CD4-positive, alpha-beta T cell treated with Interleukin-4 for 1 hour (primary cell): Measurements from ENCODE around the gene IL6ST.
"Not testable (repeated sequence)": the region's sequence is repeated elsewhere in the genome, so short reads cannot be mapped to it uniquely, and the experiment has no call there.

ENCODE experiments used
- DNase-seq, 2 donors: peaks; one replicate each; pipeline ENCODE4 v3.0.0-alpha.2; 2020 to 2022

IL6ST gene

DNA sequence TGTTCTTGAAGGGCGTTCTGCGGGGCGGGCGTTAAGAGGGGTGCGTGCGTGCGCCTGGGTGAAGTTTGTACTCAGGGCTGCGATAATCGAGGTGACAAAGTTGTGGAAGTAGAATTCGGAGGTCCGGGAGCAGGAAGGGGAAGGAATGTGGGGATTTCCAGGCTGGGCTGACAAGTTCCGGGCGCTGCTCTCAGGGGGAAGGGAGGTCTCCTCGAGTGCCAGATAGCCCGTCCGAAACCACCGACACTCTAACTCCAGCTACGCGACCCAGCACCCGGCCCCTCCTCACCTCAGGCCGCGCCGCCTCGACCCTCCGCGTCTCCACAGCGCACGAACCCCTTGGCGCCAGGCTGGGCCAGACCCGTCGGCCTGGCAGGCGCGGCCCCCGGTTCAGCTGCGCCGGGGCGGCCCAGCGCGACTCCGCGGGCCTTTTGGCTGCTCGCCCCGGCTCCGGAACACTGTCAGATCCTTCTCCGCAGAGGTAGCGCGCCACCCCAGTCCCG lies at the start of gene IL6ST:
Gene IL6ST (minus strand): TSS at position 469 of the 503 bp plus-strand sequence. CDS start 18,685 bp downstream, outside the sequence.
- DNase-seq = peak; percentile 50 to 62

DNA sequence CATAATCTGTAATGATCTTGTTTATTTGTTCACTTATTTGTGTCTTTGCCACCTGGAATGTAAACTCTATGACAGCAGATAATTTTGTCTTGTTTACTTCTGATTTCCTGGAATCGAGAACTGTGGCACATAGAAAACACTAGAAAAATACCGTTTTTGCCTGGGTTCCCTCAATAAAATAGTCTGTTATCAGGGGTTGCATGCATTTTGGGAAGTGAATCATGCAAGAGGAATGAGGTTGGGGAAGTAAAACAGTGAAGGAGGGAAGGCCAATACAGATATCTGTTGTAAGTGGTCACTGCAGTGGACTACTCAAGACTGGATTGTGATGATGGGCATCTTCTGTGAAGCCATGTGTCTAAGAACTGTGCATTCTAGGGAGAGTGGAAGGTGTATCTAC lies 45.2 kb upstream of the IL6ST start:
- no peak for DNase-seq

DNA sequence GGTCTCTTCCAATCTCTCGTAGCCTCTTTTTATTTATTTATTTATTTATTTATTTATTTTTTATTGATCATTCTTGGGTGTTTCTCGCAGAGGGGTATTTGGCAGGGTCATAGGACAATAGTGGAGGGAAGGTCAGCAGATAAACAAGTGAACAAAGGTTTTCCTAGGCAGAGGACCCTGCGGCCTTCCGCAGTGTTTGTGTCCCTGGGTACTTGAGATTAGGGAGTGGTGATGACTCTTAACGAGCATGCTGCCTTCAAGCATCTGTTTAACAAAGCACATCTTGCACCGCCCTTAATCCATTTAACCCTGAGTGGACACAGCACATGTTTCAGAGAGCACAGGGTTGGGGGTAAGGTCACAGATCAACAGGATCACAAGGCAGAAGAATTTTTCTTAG lies 43.4 kb upstream of the IL6ST start:
- not testable (repeated sequence) for DNase-seq

DNA sequence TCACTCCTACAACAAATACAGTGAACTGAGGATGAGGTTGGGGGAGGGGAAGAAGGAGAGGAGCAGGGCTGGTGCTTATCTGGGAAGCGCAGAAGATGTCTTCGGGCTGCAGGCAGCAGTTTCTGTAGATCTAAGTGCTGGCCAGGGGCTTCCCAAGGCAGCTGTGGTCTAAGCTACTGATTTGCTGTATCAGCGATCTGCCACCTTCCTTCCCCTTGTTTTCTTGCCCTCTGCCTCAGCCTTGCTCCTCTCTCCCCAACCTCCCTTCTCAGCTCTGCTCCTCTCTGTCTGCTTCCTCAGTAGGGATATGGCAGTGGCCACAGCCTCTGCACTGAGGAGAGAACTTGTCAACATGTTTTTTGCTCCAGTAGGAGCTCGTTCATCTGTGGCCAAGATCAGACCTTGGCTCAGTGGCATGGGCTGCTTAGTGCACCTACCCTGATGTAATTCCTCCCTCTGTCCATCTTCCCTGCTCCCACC lies 42.8 kb upstream of the IL6ST start:
- DNase-seq = no peak

DNA sequence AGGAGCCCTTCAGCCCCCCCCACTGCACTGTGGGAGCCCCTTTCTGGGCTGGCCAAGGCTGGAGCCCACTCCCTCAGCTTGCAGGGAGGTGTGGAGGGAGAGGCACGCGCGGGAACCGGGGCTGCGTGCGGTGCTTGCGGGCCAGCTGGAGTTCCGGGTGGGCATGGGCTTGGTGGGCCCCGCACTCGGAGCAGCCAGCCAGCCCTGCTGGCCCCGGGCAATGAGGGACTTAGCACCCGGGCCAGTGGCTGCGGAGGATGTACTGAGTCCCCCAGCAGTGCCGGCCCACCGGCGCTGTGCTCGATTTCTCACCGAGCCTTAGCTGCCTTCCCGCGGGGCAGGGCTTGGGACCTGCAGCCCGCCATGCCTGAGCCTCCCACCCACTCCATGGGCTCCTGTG lies 40.6 kb upstream of the IL6ST start:
- not testable (repeated sequence) for DNase-seq

DNA sequence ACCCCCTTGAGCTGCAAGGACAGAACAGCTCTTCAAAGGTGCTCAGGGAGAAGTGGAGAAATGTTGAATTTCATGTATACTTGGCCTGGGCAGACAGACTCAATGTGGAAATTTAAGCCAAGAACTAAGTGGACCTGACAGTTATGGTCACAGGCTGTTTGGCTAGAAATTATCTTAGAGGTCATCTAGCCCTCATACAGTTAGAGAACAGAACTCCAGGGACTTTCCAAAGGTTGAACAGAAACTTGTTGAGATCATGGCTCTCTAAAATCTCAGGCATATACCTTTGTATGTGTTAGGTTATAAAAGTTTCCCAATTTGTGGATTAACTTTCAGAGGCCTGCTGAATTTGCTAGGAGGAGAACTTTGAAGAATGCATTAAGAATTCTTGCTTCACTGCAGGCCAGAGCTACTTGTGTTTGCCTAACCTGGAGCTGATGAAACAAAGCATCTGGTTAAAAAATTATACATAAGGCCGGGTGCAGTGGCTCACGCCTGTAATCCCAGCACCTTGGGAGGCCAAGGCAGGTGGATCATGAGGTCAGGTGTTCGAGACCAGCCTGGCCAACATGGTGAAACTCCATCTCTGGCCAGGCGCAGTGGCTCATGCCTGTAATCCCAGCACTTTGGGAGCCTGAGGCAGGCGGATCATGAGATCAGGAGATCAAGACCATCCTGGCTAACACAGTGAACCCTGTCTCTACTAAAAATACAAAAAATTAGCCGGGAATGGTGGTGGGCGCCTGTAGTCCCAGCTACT lies 35.3 kb upstream of the IL6ST start:
- DNase-seq = not testable (repeated sequence)

DNA sequence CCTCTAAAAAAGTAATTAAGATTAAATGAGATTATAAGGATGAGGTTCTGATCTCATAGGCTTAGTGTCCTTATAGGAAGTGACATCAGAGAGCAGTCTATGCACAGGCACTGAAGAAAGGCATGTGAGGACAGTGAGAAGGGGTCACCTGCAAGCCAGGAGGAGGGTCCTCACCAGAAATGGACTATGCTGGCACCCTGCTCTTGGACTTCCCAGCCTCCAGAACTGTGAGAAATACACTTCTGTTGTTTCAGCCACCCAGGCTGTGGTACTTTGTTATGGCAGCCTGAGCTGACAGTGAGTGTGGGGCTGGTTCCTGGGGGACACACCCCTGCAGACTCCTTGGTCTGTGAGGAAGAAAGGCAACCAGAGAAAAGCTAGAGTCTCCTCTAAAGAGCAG lies 34.7 kb upstream of the IL6ST start:
- DNase-seq = no peak

DNA sequence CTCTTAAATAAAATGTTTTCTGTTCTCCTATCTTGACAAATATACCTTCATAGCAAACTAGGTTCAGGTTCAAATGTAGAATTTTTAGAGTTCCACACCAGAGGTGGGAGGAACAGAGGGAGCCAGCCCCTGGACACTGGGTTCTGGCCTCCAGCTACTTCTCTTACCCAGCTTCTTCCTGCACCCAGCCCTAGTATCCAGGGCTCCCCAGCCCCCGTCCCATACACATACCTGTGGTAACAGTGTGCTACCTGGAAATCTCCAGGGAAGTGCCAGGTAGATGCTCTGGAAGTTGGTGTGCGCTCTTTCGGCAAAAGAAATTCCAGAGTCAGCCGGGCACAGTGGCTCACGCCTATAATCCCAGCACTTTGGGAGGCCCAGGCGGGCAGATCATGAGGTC lies 33.9 kb upstream of the IL6ST start:
- DNase-seq = no peak

DNA sequence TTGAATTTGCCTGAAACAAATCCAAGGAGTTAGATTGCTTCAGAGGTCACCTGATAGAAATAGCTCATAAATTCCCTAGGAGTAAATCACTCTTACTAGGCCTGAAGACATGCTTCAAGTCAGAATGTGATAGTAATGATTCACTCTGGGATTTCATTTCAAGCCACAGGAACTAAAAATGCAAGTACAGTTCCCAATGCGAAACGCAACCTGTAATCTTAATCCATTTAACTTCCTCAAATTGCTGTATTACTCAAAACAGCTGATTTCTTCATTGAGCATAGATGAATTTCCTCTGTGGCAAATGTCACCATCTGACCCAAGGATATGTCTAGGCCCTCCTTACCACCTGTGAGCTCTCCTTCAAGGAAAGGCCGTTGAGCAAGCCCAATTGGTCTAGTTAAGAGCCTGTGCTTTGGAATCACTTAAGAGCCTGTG lies 32.1 kb upstream of the IL6ST start:
- DNase-seq = no peak

DNA sequence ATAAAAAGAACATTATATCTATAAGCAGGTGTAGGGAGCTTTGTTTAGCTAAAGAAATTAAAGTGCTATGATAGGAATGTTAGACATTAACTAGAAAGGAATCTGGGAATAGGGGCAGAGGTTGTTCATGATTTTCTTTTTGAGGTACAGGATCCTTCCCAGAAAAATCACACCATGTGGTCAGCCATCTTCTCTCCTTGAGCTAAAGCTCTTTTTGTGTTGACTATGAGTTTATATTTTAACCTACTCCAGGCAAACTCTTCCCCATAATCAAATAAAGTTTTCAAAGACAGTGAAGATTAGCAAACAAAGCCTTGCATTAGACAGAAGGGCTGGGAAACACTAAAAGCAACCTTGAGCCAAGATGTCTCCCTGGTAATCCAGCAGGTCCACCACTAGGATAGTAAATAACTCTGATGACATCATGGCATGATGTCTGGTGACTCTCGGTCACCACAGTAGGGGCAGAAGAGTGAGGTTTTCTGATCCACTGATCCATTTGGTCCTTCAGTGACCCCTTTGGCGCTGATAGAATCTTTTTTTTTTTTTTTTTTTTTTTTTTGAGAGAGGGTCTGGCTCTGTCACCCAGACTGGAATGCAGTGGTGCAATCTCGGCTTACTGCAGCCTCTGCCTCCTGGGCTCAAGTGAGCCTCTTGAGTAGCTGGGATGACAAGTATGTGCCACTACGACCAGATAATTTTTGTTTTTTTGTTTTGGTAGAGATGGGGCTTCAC lies 30.6 kb upstream of the IL6ST start:
- no peak for DNase-seq

DNA sequence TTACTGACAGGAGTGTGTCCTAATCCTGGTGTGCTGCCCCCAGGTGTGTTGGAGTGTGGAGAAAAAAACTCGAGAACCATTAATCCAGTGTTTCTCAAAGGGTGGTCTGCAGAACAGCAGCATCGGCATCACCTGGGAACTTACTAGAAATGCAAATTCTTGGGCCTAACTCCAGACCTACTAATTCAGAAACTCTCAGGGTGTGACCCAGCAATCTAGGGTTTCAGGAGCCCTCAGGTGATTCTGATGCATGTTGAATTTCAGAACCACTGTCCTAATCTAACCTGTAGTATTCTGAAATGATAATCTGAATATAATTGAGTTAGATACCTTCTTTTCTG lies 30.0 kb upstream of the IL6ST start:
- DNase-seq = no peak

DNA sequence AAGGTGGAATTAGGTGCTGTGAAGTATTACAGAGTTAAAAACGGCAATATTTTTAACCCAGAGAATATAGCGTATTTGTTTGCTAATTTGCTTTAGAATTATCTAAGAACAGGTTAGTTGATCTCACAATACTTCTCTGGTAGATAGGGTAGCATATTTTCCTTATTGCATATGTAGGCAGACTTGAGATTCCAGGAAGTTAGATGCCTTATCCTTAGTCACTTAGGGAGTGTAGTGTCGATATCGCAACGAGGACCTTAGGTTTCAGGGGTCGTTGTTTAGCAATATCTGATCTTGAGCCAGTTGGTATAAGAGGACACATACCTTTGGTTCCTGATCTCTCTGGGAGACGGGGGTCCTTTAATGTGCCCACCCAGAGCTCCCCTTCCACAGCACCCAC lies 28.5 kb upstream of the IL6ST start:
- no peak for DNase-seq

DNA sequence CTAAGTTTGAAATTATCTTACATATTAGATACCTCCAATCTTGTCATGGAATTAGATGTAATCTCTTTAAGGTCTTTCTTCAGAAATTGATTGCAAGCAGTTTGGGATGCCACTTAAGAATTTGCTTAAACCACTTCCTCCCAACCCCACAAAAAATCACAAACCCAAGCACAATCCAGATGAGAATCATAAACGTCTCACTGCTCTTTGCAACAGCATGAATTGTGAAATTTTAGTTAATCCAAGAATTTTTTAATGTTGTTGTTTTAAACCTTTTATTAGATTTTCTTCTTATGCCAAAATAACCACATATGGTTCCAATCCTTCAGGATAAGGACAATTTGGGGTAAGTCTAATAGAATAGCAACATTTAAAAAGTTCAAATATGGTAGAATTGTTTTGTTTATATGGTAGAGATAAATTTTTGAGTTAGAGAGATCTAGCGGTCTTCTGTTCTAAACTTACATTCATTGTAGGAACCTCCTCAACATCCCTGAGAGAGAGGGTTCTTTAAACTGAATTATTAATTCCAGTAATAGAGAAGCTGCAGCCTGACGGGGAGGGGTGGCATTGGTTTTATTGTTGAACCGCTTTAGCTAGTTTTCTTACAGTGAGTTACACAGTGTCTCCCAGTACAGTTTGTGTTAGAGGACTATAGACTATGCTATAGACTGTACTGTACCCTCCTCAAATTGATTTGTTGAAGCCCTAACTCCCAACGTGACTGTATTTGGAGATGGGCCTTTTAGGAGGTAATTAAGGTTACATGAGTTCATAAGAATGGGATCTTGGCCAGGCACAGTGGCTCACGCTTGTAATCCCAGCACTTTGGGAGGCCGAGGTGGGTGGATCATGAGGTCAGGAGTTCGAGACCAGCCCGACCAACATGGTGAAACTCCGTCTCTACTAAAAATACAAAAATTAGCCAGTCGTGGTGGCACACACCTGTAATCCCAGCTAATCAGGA lies 24.8 kb upstream of the IL6ST start:
- peak in 1 of 2 donors; percentile 33 for DNase-seq

DNA sequence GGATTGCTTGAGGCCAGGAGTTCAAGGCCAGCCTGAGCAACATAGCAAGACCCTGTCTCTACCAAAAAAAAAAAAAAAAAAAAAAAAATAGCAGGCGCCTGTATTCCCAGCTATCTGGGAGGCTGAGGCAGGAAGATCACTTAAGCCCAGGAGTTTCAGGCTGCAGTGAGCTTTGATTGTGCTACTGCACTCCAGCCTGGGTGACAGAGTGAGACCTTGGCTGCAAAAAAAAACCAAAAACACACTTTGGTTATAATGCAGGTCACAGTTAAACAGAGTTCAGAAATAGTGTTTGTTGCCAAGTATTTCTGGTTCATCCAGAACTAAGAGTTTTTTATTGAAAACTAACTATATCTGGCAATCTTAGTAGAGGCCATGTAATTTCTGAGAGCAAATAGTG lies 24.1 kb upstream of the IL6ST start:
- no peak for DNase-seq

DNA sequence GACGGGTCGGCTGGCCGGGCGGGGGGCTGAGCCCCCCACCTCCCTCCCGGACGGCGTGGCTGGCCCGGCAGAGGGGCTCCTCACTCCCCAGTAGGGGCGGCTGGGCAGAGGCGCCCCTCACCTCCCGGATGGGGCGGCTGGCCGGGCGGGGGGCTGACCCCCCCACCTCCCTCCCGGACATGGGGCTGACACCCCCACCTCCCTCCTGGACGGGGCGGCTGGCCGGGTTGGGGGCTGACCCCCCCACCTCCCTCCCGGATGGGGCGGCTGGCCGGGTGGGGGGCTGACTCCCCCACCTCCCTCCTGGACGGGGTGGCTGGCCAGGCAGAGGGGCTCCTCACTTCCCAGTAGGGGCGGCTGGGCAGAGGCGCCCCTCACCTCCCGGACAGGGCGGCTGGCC lies 19.9 kb upstream of the IL6ST start:
- DNase-seq = not testable (repeated sequence)

DNA sequence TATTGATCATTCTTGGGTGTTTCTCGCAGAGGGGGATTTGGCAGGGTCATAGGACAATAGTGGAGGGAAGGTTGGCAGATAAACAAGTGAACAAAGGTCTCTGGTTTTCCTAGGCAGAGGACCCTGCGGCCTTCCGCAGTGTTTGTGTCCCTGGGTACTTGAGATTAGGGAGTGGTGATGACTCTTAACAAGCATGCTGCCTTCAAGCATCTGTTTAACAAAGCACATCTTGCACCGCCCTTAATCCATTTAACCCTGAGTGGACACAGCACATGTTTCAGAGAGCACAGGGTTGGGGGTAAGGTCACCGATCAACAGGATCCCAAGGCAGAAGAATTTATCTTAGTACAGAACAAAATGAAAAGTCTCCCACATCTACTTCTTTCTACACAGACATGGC lies 19.2 kb upstream of the IL6ST start:
- DNase-seq = not testable (repeated sequence)

DNA sequence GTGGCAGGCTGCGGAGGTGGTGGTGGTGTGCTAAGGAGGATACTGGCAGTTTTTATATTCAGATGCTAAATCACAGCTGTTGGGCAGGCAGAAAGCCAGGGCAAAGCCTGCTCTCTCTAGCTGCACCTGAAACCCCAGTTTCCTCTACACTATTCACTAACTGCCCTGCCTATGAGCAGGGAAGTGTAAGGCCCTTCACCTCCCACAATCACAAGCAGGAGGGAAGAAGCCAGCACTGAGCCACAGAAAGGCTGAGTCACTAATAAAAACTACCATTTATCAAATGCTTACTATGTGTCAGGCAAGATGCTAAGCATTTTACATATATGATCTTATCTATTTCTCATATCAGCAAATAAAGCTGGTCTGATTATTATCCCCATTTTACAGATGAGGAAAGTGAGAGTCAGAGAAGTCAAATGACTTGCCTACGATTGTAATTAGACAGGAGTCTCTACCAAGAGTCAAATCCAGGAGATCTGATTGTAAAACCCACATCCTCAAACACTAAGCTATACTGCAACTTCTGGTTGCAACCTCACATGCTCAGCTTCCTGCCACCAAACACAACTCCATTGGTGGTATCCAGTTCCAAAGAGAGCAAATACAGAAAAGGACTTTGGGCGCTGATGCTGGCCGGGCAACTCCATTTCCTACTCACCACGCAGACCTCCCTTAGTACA lies 17.7 kb upstream of the IL6ST start:
- DNase-seq = peak in 1 of 2 donors; percentile 58

DNA sequence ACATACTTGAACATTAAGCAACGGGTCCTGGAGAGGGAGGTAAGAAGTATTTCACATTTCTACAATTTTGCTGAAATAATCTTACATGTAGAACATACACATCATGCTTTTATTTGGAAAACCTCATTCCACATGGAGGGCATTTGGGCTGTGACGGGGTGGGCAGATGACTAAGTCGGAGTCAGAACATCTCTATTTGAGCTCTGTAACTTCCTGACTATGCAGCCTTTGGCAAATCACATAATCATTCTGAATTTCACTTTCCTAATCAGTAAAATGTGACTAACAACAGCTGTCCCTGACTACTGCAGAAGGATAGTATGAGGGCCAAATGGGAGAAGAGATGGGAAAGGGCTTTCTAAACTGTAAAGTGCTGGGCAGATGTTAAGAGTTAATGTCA lies 17.1 kb upstream of the IL6ST start:
- no peak for DNase-seq

DNA sequence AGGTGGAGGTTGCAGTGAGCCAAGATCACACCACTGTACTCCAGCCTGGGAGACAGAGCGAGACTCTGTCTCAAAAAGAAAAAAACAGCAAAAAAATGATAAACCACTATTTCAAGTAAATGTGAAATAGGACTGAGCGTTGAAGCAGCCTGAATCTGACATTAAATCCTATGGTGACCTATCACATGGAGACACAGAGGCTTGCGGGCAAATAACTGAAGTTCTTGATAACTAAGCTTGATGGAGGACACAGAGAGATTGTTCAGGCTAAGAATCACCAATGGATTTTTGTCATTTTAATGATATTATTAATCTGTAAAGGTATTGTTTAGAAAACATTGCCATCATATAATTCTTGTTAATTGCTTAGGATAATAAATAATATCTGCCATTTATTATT lies 15.7 kb upstream of the IL6ST start:
- no peak for DNase-seq

DNA sequence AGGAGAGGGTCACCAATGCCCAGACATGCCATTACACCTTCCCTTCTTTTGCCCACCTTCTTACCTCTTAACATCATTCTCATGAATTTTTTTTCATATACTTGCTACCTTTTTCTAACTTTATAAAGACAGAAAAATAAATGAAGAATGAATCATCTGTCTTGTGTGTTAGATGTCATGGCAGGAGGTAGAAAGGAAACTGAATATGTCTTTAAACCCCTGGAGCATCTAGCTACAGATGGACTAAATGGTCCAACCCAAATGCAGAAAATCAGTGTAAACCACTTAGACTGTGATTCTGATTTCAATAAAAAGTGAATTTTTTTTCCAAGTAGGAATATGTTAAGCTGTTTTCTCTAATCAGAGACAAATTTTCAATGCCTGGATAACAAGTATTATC lies 11.8 kb upstream of the IL6ST start:
- DNase-seq = no peak

DNA sequence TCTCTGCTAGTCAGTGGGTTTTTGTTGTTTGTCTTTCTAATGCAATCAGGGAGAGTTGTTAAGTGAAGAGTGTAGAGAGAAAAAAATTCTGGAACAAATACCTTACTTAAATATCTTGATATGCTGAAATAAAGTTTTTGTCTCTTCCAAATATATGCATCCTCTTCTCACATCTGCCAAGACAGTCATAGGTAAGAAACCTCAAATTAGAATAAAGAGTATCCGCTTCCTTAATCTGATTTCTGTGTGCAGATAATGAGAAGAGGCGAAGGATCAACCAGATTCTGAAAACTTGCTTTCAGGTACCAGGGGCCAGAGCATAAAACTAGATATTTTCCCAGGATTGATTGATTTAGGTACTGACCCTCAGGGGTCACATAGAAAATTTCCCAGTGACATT lies 11.3 kb upstream of the IL6ST start:
- no peak for DNase-seq

DNA sequence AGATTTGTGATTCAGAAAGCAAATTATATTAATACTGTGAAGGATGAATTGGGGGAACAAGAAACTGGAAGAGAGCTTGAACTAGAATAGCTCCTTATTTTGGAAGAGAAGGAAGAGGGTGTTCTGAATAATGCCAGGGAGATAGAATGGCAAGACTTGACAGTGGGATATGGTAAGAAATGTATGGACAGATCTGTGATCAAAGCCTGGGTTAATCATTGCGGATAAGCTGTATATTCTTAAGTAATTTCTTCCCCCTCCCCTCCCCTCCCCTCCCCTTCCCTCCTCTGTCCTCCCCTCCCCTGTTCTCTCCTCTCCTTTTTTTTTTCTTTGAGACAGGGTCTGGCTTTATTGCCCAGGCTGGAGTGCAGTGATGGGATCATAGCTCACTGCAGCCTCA lies 10.1 kb upstream of the IL6ST start:
- no peak for DNase-seq
